Osteoblast (primary cell): Measurements from ENCODE around the gene HRAS. TPM values are rescaled to one million over a fixed set of nuclear protein-coding genes. Genes with fewer than 3 reads are reported as not detected.

Experiments used
- DNase-seq: peaks from one replicate; pipeline ENCODE4 v3.0.0; 2011; ENCODE audit warnings: low spot score, mixed read lengths; ENCODE audit not compliant: insufficient read length; ENCODE audit errors: missing footprints
- H2AFZ ChIP-seq: 2 replicates; pipeline ENCODE4 v1.6.0; 2011; ENCODE audit warnings: mild to moderate bottlenecking, low read length
- H3K27ac ChIP-seq: 2 replicates; pipeline ENCODE4 v1.5.1; 2011; ENCODE audit warnings: mild to moderate bottlenecking, low read depth, low read length, moderate library complexity
- H3K27me3 ChIP-seq: 2 replicates; pipeline ENCODE4 v1.6.0; 2012; ENCODE audit warnings: mild to moderate bottlenecking, control low read depth, inconsistent platforms, low read length, moderate library complexity; ENCODE audit not compliant: insufficient read depth
- H3K36me3 ChIP-seq: 2 replicates; pipeline ENCODE4 v1.5.1; 2011; ENCODE audit warnings: mild to moderate bottlenecking, low read length, control low read depth, moderate library complexity; ENCODE audit not compliant: insufficient read depth
- H3K4me1 ChIP-seq: 2 replicates; pipeline ENCODE4 v1.5.1; 2011; ENCODE audit warnings: mild to moderate bottlenecking, low read length, control low read depth, moderate library complexity; ENCODE audit not compliant: insufficient read depth
- H3K4me2 ChIP-seq: 2 replicates; pipeline ENCODE4 v1.6.0; 2011; ENCODE audit warnings: mild to moderate bottlenecking, low read length; ENCODE audit not compliant: insufficient read depth
- H3K4me3 ChIP-seq: fragments of 200-600 bp; sonication (generic); 3 replicates; pipeline ENCODE4 v1.5.1; 2012; ENCODE audit warnings: mild to moderate bottlenecking, low read length, inconsistent platforms; ENCODE audit not compliant: insufficient read depth
- H3K79me2 ChIP-seq: 2 replicates; pipeline ENCODE4 v1.6.0; 2012; ENCODE audit warnings: mild to moderate bottlenecking, low read length, control low read depth, inconsistent platforms; ENCODE audit not compliant: insufficient read depth
- H3K9me3 ChIP-seq: 2 replicates; pipeline ENCODE4 v1.5.1; 2011; ENCODE audit warnings: low read depth, low read length, control low read depth
- H4K20me1 ChIP-seq: 2 replicates; pipeline ENCODE4 v1.6.0; 2012; ENCODE audit warnings: mild to moderate bottlenecking, low read length, control low read depth; ENCODE audit not compliant: insufficient read depth
- CTCF ChIP-seq: IDR thresholded peaks from 2 replicates; pipeline ENCODE4 v1.5.1; 2011; ENCODE audit warnings: mild to moderate bottlenecking, low read depth, low read length, moderate library complexity; ENCODE audit errors: extremely low read depth
- total RNA-seq: library from RNA; depleted of rRNA; stranded (reverse); fragments of >200 nt; gene quantifications from 2 replicates; pipeline ENCODE4 v1.2.3, GENCODE V29; 2012

Gene HRAS
- total RNA-seq, 1 donor: 28.6 TPM

DNA sequence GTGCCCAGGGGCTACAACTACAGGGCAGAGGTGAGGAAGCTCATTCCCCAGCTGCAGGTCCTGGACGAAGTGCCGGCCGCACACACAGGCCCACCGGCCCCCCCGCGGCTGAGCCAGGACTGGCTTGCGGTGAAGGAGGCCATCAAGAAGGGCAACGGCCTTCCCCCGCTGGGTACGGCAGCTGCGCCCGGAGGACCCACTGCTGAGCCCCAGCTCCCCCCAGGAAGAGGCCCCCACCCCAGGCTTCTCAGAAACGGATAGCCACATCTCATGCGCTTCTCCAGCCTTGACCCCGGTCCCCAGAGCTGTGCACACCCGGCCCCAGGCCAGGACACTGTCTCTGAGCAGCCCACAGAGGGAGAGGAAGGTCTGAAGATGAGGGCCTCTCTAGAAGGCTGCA is 15.8 kb upstream of the HRAS start:
- Histone ChIP-seq H3K36me3 (no peaks in the 10 kb centered on the region), H3K4me2 (no peak overlapping the region), H3K79me2 (no peaks in the 10 kb centered on the region), H3K27me3 (peaks cover 20% of the 10 kb centered on the region), H3K4me3 (no peak overlapping the region), H3K27ac (no peak overlapping the region), H4K20me1 (no peaks in the 10 kb centered on the region), H2AFZ (no peak overlapping the region), H3K4me1 (no peaks in the 10 kb centered on the region), H3K9me3 (no peaks in the 10 kb centered on the region)
- no peak for DNase-seq
- TF ChIP-seq CTCF: no peak

- Histone ChIP-seq H3K9me3 (no peaks in the 10 kb centered on the region), H2AFZ (no peak overlapping the region), H3K4me2 (no peak overlapping the region), H3K36me3 (no peaks in the 10 kb centered on the region), H3K27ac (no peak overlapping the region), H4K20me1 (no peaks in the 10 kb centered on the region), H3K79me2 (no peaks in the 10 kb centered on the region), H3K27me3 (peaks cover 18% of the 10 kb centered on the region), H3K4me1 (no peaks in the 10 kb centered on the region), H3K4me3 (no peak overlapping the region)
- no peak for TF ChIP-seq CTCF
- no peak for DNase-seq
These were observed 15.3 kb upstream of the HRAS start for GRCh38 chr11:550746-551085.

DNA sequence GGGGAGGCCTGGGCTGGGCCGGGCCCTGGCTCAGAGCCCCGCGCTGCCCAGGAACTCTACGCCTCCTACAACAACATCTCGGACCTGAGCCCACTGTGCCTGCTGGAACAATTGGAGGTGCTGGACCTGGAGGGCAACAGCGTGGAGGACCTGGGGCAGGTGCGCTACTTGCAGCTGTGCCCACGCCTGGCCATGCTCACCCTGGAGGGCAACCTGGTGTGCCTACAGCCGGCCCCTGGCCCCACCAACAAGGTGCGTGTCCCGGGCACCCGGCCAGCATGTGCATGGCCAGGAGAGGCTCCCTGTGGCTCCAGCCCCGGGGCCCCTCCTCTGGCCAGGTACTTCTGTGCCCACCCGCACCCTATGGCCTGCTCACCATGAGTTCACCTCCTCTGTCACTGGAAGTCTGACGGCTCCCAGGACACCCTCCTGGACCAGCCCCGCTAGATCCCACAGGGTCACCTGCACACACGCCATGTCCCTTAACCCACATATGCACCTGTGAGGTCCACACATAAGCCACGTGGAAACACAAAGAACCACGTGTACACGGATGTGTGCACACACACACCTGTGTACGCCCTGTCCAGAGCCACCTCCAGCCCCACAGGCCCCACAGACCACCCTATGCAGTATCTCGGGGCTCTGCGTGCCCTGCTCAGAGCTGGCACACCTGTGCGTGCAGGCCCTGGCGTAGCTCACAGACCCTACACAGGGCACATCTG is 14.8 kb upstream of the HRAS start:
- no peaks in the 10 kb centered on the region for H3K79me2 ChIP-seq
- no peak for TF ChIP-seq CTCF
- no peaks in the 10 kb centered on the region for H3K36me3 ChIP-seq
- H3K9me3 ChIP-seq: no peaks in the 10 kb centered on the region
- H3K4me3 ChIP-seq: no peak overlapping the region
- no peak for DNase-seq
- H3K4me2 ChIP-seq: no peak overlapping the region
- H3K27me3 ChIP-seq: peaks cover 13% of the 10 kb centered on the region
- no peaks in the 10 kb centered on the region for H4K20me1 ChIP-seq
- no peaks in the 10 kb centered on the region for H3K4me1 ChIP-seq
- no peak overlapping the region for H3K27ac ChIP-seq
- no peak overlapping the region for H2AFZ ChIP-seq

GRCh38 chr11:548700-549603 is 13.6 kb upstream of the HRAS start:
- Histone ChIP-seq H4K20me1 (no peaks in the 10 kb centered on the region), H3K4me1 (no peaks in the 10 kb centered on the region), H3K27me3 (peaks cover 3% of the 10 kb centered on the region), H3K36me3 (no peaks in the 10 kb centered on the region), H3K79me2 (no peaks in the 10 kb centered on the region), H3K4me3 (no peak overlapping the region), H2AFZ (no peak overlapping the region), H3K9me3 (no peaks in the 10 kb centered on the region), H3K27ac (no peak overlapping the region), H3K4me2 (no peak overlapping the region)
- no peak for DNase-seq
- no peak for TF ChIP-seq CTCF
